ENCODE measurements around the gene SAMD13. TPM values are rescaled to one million over a fixed set of nuclear protein-coding genes. Genes with fewer than 3 reads are reported as not detected.

The SAMD13 gene
- total and polyA plus RNA-seq, 2 of the 4 experiments (the other 2 are of a cell fraction): 0.27 to 0.36 TPM

- dilution Hi-C loops (cut with HindIII; ENCODE audit: low sequenced_read_pairs, unreplicated experiment) (no loop called here), in situ Hi-C loops (cut with MboI; ENCODE audit: low sequenced_read_pairs) (no loop called here), intact Hi-C loops (cut with micrococcal nuclease) (no loop called here)
- Histone ChIP-seq H3K9ac (ENCODE audit: low read depth, low read length) (no peak overlapping the region), H2BK20ac (ENCODE audit: low read depth, low read length) (peak overlapping the region; percentile 91), H4K8ac (ENCODE audit: low read depth in 2 of 2, low read length in 2 of 2) (peak overlapping the region in 1 of 2 experiments; percentile 74; a peak in 1 of 4 replicates), H2AFZ (replicated peaks; ENCODE audit: low read length, poor library complexity) (peak overlapping the region; percentile 67), H3K14ac (replicated peaks; ENCODE audit: low read depth, low read length) (peak overlapping the region; percentile 38), H4K5ac (ENCODE audit: low read depth, low read length) (peak overlapping the region; percentile 22; the same call in 1 of the 2 replicates), H4K91ac (ENCODE audit: insufficient read depth, low read depth, low read length) (no peak overlapping the region), H3K18ac (ENCODE audit: low read depth, low read length) (peak overlapping the region; percentile 50; the same call in 1 of the 2 replicates), H4K20me1 (ENCODE audit: insufficient read depth, low read length) (no peaks in the 10 kb centered on the region), H2BK120ac (ENCODE audit: low read depth, low read length) (peak overlapping the region; percentile 92), H2AK5ac (ENCODE audit: low read depth, low read length) (peak overlapping the region; percentile 83; the same call in 1 of the 2 replicates), H3K27me3 (ENCODE audit: control insufficient read depth, insufficient read depth, low read length) (no peaks in the 10 kb centered on the region), H2BK15ac (ENCODE audit: low read depth, low read length) (peak overlapping the region; percentile 9; the same call in 1 of the 3 replicates), H3K9me1 (ENCODE audit: insufficient read depth, low read length) (peaks cover 6% of the 10 kb centered on the region), H3K23ac (ENCODE audit: low read depth, low read length) (0 out of 2 replicates have a peak overlapping the region, but pooled peaks have one; percentile 72), H3K4me1 (ENCODE audit: control insufficient read depth, insufficient read depth, low read length) (peaks cover 6% of the 10 kb centered on the region), H3K4ac (ENCODE audit: low read depth, low read length) (peak overlapping the region; percentile 52), H3K36me3 (ENCODE audit: control insufficient read depth, insufficient read depth, low read length) (no peaks in the 10 kb centered on the region), H3K4me2 (ENCODE audit: low read depth, low read length) (no peak overlapping the region; the same call in 1 of the 2 replicates), H2BK5ac (ENCODE audit: low read depth, low read length, poor library complexity, severe bottlenecking) (peak overlapping the region; percentile 43), H3K9me3 (ENCODE audit: control insufficient read depth, insufficient read depth, low read length) (peaks cover 13% of the 10 kb centered on the region; the same call in 1 of the 2 replicates), H3K27ac (ENCODE audit: insufficient read depth, low read length) (no peak overlapping the region), H3K56ac (ENCODE audit: extremely low read depth, insufficient read depth, low read length) (no peak overlapping the region), H2AK9ac (replicated peaks; ENCODE audit: low read depth, low read length, poor library complexity) (no peak overlapping the region), H3K4me3 (ENCODE audit: insufficient read depth, low read depth, low read length) (no peak overlapping the region), H3K79me1 (ENCODE audit: low read depth in 1 of 2, low read length in 2 of 2) (no peaks in the 10 kb centered on the region)
- WGBS, 2 experiments (ENCODE audit: extremely low coverage in 2 of 2, insufficient read length in 1 of 2): 83% methylated on average over 5 of the region's 5 CpGs; no CpG with 5 or more reads in 1 of the 2 experiments
- ChIA-PET CTCF (no interaction called here), POLR2A (ENCODE audit: unreplicated experiment) (interaction anchor here (0.5 kb wide), 1 partner anchor 160 kb away, joined by 3 read pairs; no protein-coding TSS in a partner anchor)
- DNase-seq (peak; percentile 50), ATAC-seq (ENCODE audit: low read depth) (peak; percentile 81)
- TF ChIP-seq USF2 (IDR thresholded peaks at IDR 0.05; ENCODE audit: low read depth, low read length) (no peak), CEBPB (IDR thresholded peaks at IDR 0.05; ENCODE audit: low read depth, low read length) (0 out of 2 replicates have a peak, but pooled peaks have one; percentile 6), RFX5 (IDR thresholded peaks at IDR 0.05; ENCODE audit: low read depth, low read length) (no peak), FOS (IDR thresholded peaks at IDR 0.05; ENCODE audit: low read depth, low read length) (peak; percentile 52; the same call in 1 of the 2 replicates), MAZ (IDR thresholded peaks at IDR 0.05; ENCODE audit: borderline replicate concordance, low read depth, low read length) (no peak)
- BruUV-seq (replicated peaks): no TSS peak
Measured at GRCh38 chr1:84291882-84292655, 9.4 kb upstream of the SAMD13 start.
